HG02588 (cell line): ENCODE results near the gene EDN3.

Source experiments
- ATAC-seq: cut with Tn5 transposase; IDR thresholded peaks from one replicate; pipeline ENCODE4 v1.9.1; 2021; ENCODE audit warnings: mild to moderate bottlenecking, moderate library complexity; ENCODE audit not compliant: unreplicated experiment

The EDN3 gene

GRCh38 chr20:59307270-59307669 lies 6.9 kb downstream of the EDN3 start:
- no peak for ATAC-seq

GRCh38 chr20:59308493-59309201 lies 8.2 kb downstream of the EDN3 start:
- ATAC-seq, result no peak

GRCh38 chr20:59309218-59309617 lies 8.8 kb downstream of the EDN3 start:
- ATAC-seq, result no peak

GRCh38 chr20:59314997-59315396 lies 14.6 kb downstream of the EDN3 start:
- ATAC-seq, result no peak

- no peak for ATAC-seq
Observed at GRCh38 chr20:59316911-59317731, 16.7 kb downstream of the EDN3 start.

GRCh38 chr20:59318201-59318790 lies 17.9 kb downstream of the EDN3 start:
- no peak for ATAC-seq

- no peak for ATAC-seq
Observed at GRCh38 chr20:59318803-59319202, 18.4 kb downstream of the EDN3 start.

- no peak for ATAC-seq
Observed at GRCh38 chr20:59320426-59320825, 20.0 kb downstream of the EDN3 start.

GRCh38 chr20:59320854-59321647 lies 20.6 kb downstream of the EDN3 start:
- no peak for ATAC-seq

GRCh38 chr20:59322081-59322480 lies 21.7 kb downstream of the EDN3 start:
- ATAC-seq, result no peak

GRCh38 chr20:59322585-59323454 lies 22.4 kb downstream of the EDN3 start:
- no peak for ATAC-seq

- no peak for ATAC-seq
Observed at GRCh38 chr20:59323731-59324130, 23.3 kb downstream of the EDN3 start.

- no peak for ATAC-seq
Observed at GRCh38 chr20:59324521-59325141, 24.2 kb downstream of the EDN3 start.

GRCh38 chr20:59325142-59325523 lies 24.7 kb downstream of the EDN3 start:
- no peak for ATAC-seq

GRCh38 chr20:59326188-59326587 lies 25.8 kb downstream of the EDN3 start:
- ATAC-seq, result no peak

- no peak for ATAC-seq
Observed at GRCh38 chr20:59328071-59328470, 27.7 kb downstream of the EDN3 start.

- no peak for ATAC-seq
Observed at GRCh38 chr20:59331721-59332329, 31.4 kb downstream of the EDN3 start.

- ATAC-seq, result no peak
Observed at GRCh38 chr20:59333260-59333845, 32.9 kb downstream of the EDN3 start.

GRCh38 chr20:59333951-59334350 lies 33.5 kb downstream of the EDN3 start:
- no peak for ATAC-seq
